ENCODE data around the gene AFMID.
A peak's percentile ranks its signal among the peaks of the same experiment; 100 is the strongest.
"Not testable (repeated sequence)": the region's sequence is repeated elsewhere in the genome, so short reads cannot be mapped to it uniquely, and the experiment has no call there.

AFMID gene

GRCh38 chr17:78227455-78227916 lies 40.3 kb downstream of the AFMID start:
- Mint-ChIP-seq H3K9me3 (no peaks in the 10 kb centered on the region), H3K27ac (peak overlapping the region; percentile 14)

GRCh38 chr17:78228176-78228575 lies 41.0 kb downstream of the AFMID start:
- ATAC-seq (replicated peaks) (no peak), DNase-seq (no peak)
- Mint-ChIP-seq H3K36me3 (peaks cover 0 to 4% of the 10 kb centered on the region in 2 donors), H3K4me1 (peaks cover 20 to 36% of the 10 kb centered on the region in 2 donors), H3K9me3 (no peaks in the 10 kb centered on the region), H3K4me3 (no peak overlapping the region), H3K27ac (no peak overlapping the region), H3K27me3 (peaks cover 34 to 72% of the 10 kb centered on the region in 2 donors)

More at GRCh38 chr17:78227455-78227916, 40.3 kb downstream of the AFMID start:
- Mint-ChIP-seq H3K4me1 (peaks cover 15 to 29% of the 10 kb centered on the region in 2 donors), H3K4me3 (no peak overlapping the region), H3K36me3 (peaks cover 0 to 3% of the 10 kb centered on the region in 2 donors), H3K27me3 (peaks cover 28 to 65% of the 10 kb centered on the region in 2 donors)
- no peak for DNase-seq
- ATAC-seq (replicated peaks), result peak in 1 of 2 donors; percentile 33

- peaks cover 0 to 1% of the 10 kb centered on the region in 2 donors for H3K36me3 Mint-ChIP-seq
- peaks cover 20 to 36% of the 10 kb centered on the region in 2 donors for H3K4me1 Mint-ChIP-seq
- ATAC-seq (replicated peaks) (no peak), DNase-seq (no peak)
- peaks cover 48 to 85% of the 10 kb centered on the region in 2 donors for H3K27me3 Mint-ChIP-seq
- H3K9me3 Mint-ChIP-seq, result no peaks in the 10 kb centered on the region
- no peak overlapping the region for H3K4me3 Mint-ChIP-seq
- H3K27ac Mint-ChIP-seq, result no peak overlapping the region
Measured at GRCh38 chr17:78230252-78230962, 43.2 kb downstream of the AFMID start.

GRCh38 chr17:78230996-78231935 lies 44.1 kb downstream of the AFMID start, which contains the start of gene TMEM235:
TSS of gene TMEM235 (plus strand) at chr17:78231631. CDS start at chr17:78232024, 393 bp downstream.
- ATAC-seq (replicated peaks) (no peak), DNase-seq (no peak)
- H3K4me3 Mint-ChIP-seq, result peak within 1 kb of the TSS; percentile 55 to 56

GRCh38 chr17:78231991-78232858 lies 45.1 kb downstream of the AFMID start:
- peaks cover 0 to 1% of the 10 kb centered on the region in 2 donors for H3K36me3 Mint-ChIP-seq
- DNase-seq, result no peak

More at GRCh38 chr17:78230996-78231935, 44.1 kb downstream of the AFMID start, which contains the start of gene TMEM235:
- H3K9me3 Mint-ChIP-seq, result no peaks in the 10 kb centered on the region
- no peak within 1 kb of the TSS for H3K27ac Mint-ChIP-seq
- peaks cover 0 to 1% of the 10 kb centered on the region in 2 donors for H3K36me3 Mint-ChIP-seq
- H3K4me1 Mint-ChIP-seq, result peaks cover 20 to 36% of the 10 kb centered on the region in 2 donors
- peaks cover 48 to 83% of the 10 kb centered on the region in 2 donors for H3K27me3 Mint-ChIP-seq

GRCh38 chr17:78232859-78233173 lies 45.7 kb downstream of the AFMID start:
- Mint-ChIP-seq H3K27me3 (peaks cover 42 to 67% of the 10 kb centered on the region in 2 donors), H3K4me1 (peaks cover 17 to 21% of the 10 kb centered on the region in 2 donors), H3K9me3 (no peaks in the 10 kb centered on the region), H3K4me3 (no peak overlapping the region), H3K27ac (no peak overlapping the region), H3K36me3 (peaks cover 0 to 1% of the 10 kb centered on the region in 2 donors)
- peak in 1 of 2 donors; percentile 28 for ATAC-seq (replicated peaks)
- no peak for DNase-seq

More at GRCh38 chr17:78231991-78232858, 45.1 kb downstream of the AFMID start:
- Mint-ChIP-seq H3K4me3 (peak overlapping the region; percentile 55 to 56), H3K4me1 (peaks cover 19 to 27% of the 10 kb centered on the region in 2 donors), H3K27me3 (peaks cover 47 to 73% of the 10 kb centered on the region in 2 donors), H3K9me3 (no peaks in the 10 kb centered on the region), H3K27ac (no peak overlapping the region)
- peak; percentile 83 to 87 for ATAC-seq (replicated peaks)

GRCh38 chr17:78233678-78234077 lies 46.5 kb downstream of the AFMID start:
- Mint-ChIP-seq H3K4me3 (no peak overlapping the region), H3K27me3 (peaks cover 42 to 58% of the 10 kb centered on the region in 2 donors), H3K9me3 (no peaks in the 10 kb centered on the region), H3K27ac (no peak overlapping the region), H3K4me1 (peaks cover 17 to 20% of the 10 kb centered on the region in 2 donors), H3K36me3 (peaks cover 0 to 1% of the 10 kb centered on the region in 2 donors)
- no peak for ATAC-seq (replicated peaks)
- DNase-seq, result no peak

GRCh38 chr17:78234261-78234865 lies 47.2 kb downstream of the AFMID start:
- no peak overlapping the region for H3K4me3 Mint-ChIP-seq
- DNase-seq, result no peak
- H3K36me3 Mint-ChIP-seq, result peaks cover 0 to 1% of the 10 kb centered on the region in 2 donors
- H3K27ac Mint-ChIP-seq, result no peak overlapping the region
- H3K4me1 Mint-ChIP-seq, result peaks cover 17 to 26% of the 10 kb centered on the region in 2 donors
- no peaks in the 10 kb centered on the region for H3K9me3 Mint-ChIP-seq
- ATAC-seq (replicated peaks), result no peak
- H3K27me3 Mint-ChIP-seq, result peaks cover 42 to 52% of the 10 kb centered on the region in 2 donors

- not testable (repeated sequence) for H3K9me3 Mint-ChIP-seq; H3K36me3 Mint-ChIP-seq; DNase-seq; H3K27ac Mint-ChIP-seq; ATAC-seq (replicated peaks); H3K4me3 Mint-ChIP-seq
- peaks cover 42 to 45% of the 10 kb centered on the region in 2 donors for H3K27me3 Mint-ChIP-seq
- H3K4me1 Mint-ChIP-seq, result peaks cover 19 to 33% of the 10 kb centered on the region in 2 donors
Measured at GRCh38 chr17:78235022-78235421, 47.9 kb downstream of the AFMID start.

- H3K4me3 Mint-ChIP-seq, result no peak overlapping the region
- no peak overlapping the region for H3K27ac Mint-ChIP-seq
- ATAC-seq (replicated peaks) (no peak), DNase-seq (no peak)
- H3K36me3 Mint-ChIP-seq, result peaks cover 0 to 1% of the 10 kb centered on the region in 2 donors
- peaks cover 16 to 36% of the 10 kb centered on the region in 2 donors for H3K4me1 Mint-ChIP-seq
- peaks cover 35 to 36% of the 10 kb centered on the region in 2 donors for H3K27me3 Mint-ChIP-seq
- H3K9me3 Mint-ChIP-seq, result no peaks in the 10 kb centered on the region
Measured at GRCh38 chr17:78235885-78236284, 48.7 kb downstream of the AFMID start.

GRCh38 chr17:78236362-78237127 lies 49.4 kb downstream of the AFMID start:
- Mint-ChIP-seq H3K27ac (peak overlapping the region; percentile 51), H3K27me3 (peaks cover 28 to 30% of the 10 kb centered on the region in 2 donors), H3K4me1 (peaks cover 17 to 35% of the 10 kb centered on the region in 2 donors), H3K4me3 (no peak overlapping the region), H3K36me3 (peaks cover 0 to 1% of the 10 kb centered on the region in 2 donors), H3K9me3 (peaks cover 0 to 2% of the 10 kb centered on the region in 2 donors)
- DNase-seq, result no peak
- no peak for ATAC-seq (replicated peaks)

GRCh38 chr17:78237401-78238012 lies 50.3 kb downstream of the AFMID start:
- H3K27ac Mint-ChIP-seq, result no peak overlapping the region
- no peak overlapping the region for H3K4me3 Mint-ChIP-seq
- peaks cover 20% of the 10 kb centered on the region in 2 donors for H3K27me3 Mint-ChIP-seq
- ATAC-seq (replicated peaks) (no peak), DNase-seq (no peak)
- H3K9me3 Mint-ChIP-seq, result peaks cover 0 to 3% of the 10 kb centered on the region in 2 donors
- peaks cover 20 to 35% of the 10 kb centered on the region in 2 donors for H3K4me1 Mint-ChIP-seq
- H3K36me3 Mint-ChIP-seq, result peaks cover 0 to under 1% of the 10 kb centered on the region in 2 donors

Data from stimulated activated naive B cell treated with anti-CD40 and anti-IgM and Interleukin-4, amounts not matched to agents 10 μg/mL and 1 μg/mL and 100 μg/mL, for 72 hours (primary cell).